ENCODE measurements around the gene ZBTB21.

DNA sequence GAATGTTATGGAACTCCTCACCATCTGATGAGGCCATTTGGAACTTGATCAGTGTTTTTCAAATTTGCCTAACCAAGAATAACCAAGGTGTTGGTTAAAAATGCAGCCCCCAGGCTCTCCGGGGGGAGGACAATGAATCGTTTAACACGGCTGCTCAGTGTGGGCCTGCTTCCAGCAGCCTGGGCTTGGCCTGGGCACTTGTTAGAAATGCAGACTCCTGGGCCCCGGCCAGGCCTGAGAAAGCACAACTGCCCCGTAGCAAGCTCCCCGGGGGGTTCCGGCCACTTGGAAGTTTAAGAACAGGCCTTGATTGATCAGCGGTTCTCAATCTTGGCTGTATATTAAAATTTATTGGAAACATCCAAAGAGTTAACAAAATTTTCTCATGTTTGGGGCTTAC is 33.5 kb downstream of the ZBTB21 start:
- TF ChIP-seq, protein P1, sequence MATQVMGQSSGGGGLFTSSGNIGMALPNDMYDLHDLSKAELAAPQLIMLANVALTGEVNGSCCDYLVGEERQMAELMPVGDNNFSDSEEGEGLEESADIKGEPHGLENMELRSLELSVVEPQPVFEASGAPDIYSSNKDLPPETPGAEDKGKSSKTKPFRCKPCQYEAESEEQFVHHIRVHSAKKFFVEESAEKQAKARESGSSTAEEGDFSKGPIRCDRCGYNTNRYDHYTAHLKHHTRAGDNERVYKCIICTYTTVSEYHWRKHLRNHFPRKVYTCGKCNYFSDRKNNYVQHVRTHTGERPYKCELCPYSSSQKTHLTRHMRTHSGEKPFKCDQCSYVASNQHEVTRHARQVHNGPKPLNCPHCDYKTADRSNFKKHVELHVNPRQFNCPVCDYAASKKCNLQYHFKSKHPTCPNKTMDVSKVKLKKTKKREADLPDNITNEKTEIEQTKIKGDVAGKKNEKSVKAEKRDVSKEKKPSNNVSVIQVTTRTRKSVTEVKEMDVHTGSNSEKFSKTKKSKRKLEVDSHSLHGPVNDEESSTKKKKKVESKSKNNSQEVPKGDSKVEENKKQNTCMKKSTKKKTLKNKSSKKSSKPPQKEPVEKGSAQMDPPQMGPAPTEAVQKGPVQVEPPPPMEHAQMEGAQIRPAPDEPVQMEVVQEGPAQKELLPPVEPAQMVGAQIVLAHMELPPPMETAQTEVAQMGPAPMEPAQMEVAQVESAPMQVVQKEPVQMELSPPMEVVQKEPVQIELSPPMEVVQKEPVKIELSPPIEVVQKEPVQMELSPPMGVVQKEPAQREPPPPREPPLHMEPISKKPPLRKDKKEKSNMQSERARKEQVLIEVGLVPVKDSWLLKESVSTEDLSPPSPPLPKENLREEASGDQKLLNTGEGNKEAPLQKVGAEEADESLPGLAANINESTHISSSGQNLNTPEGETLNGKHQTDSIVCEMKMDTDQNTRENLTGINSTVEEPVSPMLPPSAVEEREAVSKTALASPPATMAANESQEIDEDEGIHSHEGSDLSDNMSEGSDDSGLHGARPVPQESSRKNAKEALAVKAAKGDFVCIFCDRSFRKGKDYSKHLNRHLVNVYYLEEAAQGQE (IDR thresholded peaks at IDR 0.05; ENCODE audit: low read depth, low read length) = no peak
- TF ChIP-seq, protein P2, sequence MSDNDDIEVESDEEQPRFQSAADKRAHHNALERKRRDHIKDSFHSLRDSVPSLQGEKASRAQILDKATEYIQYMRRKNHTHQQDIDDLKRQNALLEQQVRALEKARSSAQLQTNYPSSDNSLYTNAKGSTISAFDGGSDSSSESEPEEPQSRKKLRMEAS (IDR thresholded peaks at IDR 0.05; ENCODE audit: low read depth) = no peak
- TF ChIP-seq JUND (IDR thresholded peaks at IDR 0.05) (no peak), EP300 (IDR thresholded peaks at IDR 0.05; ENCODE audit: borderline replicate concordance in 1 of 2, low read depth in 1 of 2, low read length in 1 of 2) (no peak), RAD21 (IDR thresholded peaks at IDR 0.05; ENCODE audit: low read length) (no peak), TAF1 (IDR thresholded peaks at IDR 0.05; ENCODE audit: borderline replicate concordance, low read depth, low read length) (no peak), CHD2 (IDR thresholded peaks at IDR 0.05; ENCODE audit: low read length, partially characterized antibody) (no peak), POLR2AphosphoS5 (IDR thresholded peaks at IDR 0.05; ENCODE audit: low read depth, low read length) (no peak)
- TF ChIP-seq, protein P3, sequence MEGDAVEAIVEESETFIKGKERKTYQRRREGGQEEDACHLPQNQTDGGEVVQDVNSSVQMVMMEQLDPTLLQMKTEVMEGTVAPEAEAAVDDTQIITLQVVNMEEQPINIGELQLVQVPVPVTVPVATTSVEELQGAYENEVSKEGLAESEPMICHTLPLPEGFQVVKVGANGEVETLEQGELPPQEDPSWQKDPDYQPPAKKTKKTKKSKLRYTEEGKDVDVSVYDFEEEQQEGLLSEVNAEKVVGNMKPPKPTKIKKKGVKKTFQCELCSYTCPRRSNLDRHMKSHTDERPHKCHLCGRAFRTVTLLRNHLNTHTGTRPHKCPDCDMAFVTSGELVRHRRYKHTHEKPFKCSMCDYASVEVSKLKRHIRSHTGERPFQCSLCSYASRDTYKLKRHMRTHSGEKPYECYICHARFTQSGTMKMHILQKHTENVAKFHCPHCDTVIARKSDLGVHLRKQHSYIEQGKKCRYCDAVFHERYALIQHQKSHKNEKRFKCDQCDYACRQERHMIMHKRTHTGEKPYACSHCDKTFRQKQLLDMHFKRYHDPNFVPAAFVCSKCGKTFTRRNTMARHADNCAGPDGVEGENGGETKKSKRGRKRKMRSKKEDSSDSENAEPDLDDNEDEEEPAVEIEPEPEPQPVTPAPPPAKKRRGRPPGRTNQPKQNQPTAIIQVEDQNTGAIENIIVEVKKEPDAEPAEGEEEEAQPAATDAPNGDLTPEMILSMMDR (IDR thresholded peaks at IDR 0.05) = no peak
